Brain pericyte (primary cell): ENCODE data around the gene FBP1.
A peak's percentile ranks its signal among the peaks of the same experiment; 100 is the strongest.

Source experiments
- DNase-seq: peaks from one replicate; pipeline ENCODE4 v3.0.0-alpha.2; 2012; ENCODE audit warnings: low read depth, low spot score

Gene FBP1

DNA sequence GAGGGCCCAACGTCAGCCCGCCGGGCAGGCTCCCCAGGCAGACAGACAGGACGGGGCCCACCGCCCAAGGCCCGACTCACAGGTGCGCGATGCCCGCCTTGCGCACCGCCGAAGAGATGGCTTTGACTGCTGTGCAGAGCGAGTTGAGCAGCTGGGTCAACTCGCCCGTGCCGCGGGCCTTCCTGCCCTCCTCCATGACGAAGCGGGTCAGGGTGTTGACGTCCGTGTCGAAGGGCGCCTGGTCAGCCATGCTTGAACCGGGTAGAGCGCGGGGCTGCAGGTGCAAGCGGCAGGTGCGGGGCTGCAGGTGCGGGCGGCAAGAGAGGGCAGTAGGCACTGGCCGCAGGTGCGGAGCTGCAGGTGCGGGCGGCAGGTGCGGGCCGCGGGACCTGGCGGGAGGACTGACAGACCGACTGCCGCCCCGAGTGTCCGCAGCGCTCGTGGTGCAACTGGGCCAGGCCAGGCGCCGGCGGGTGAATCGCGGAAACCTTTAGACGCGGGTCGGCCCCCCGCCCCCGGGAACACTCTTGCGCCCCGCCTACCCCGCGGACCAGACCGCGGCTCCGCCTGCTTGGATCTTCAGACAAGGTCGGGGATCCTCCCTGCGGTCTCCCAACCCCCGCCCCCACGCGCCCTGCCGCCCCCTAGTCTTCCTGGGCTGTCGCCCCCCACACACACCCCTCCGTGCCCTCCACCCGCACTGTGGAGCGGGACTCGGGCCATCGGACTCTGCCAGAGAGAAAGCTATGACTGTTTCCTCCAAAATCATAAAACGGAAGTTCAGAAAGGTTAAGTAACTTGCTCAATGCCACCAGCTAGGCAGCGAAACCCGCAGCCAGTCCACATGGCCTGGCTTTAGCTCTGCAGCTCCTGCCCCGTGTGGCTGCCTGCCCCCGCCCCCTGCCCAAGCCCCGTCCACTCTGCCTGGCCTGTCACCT, at the start of gene FBP1:
TSS of gene FBP1 (minus strand) at position 458 of the 938 bp plus-strand sequence. CDS start at position 250, 208 bp downstream.
- DNase-seq = no peak

DNA sequence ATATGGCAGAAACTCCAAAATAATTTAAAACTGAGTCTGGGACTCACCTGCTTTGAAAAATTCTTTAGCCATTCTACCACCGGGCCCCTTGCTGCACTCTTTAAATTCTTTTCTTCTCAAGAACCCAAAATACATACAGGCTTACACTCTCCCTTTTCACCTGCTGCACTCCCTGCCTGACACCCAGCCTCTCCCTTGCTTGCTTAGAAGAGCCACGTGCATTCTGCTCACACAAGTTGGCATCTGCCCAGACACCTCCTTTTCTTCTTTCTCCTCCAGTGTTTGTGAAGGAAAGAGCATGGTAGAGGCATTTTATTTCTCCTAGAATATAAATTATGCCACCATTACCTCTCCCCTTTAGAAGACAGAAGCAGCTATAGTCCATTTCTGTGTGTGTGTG, 48.1 kb upstream of the FBP1 start:
- DNase-seq = no peak

DNA sequence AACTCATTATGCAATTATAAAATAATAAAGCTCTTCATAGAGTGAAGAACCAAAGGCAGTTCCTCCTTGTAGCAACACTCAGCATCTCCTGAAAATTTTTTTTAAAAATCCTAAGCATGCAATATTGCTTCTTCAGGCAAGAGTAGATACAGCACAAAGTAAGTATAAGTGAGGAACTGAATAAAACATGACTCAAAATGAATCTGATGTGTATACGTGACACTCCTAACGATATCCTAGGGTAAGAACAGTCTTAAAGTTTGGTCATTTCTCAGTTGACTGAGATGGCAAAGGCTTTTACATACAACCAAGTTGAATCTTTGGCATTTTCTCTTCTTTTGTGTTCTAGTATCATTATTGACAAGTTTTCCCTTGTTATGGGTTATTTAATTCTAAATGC, 46.0 kb upstream of the FBP1 start:
- DNase-seq = no peak

DNA sequence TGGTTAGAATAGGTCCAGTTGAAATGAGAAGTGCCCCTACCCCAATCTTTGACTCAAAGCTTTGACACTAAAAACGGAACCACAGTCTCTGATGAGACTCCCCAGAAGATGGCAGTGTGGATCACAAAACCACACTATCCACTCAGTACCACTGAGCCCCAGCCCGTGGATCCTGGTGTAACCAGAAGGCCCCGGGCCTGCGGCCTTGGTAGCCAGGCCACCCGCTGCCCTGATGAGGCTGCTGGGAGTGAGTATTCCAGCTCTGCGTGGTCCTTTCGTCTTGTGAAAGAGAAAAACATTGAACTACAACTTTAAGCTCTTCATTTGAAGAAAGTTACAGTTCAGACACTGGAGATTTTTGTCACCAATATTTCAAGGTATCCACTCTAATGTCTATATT, 42.2 kb upstream of the FBP1 start:
- peak; percentile 48 for DNase-seq

- DNase-seq = no peak
These were observed 41.3 kb upstream of the FBP1 start for GRCh38 chr9:94680621-94681020.

GRCh38 chr9:94680020-94680419, 40.7 kb upstream of the FBP1 start:
- DNase-seq = no peak

- DNase-seq = no peak
These were observed 40.3 kb upstream of the FBP1 start for GRCh38 chr9:94679587-94679986.

GRCh38 chr9:94677929-94678328, 38.6 kb upstream of the FBP1 start:
- no peak for DNase-seq

- DNase-seq = no peak
These were observed 37.3 kb upstream of the FBP1 start for GRCh38 chr9:94676446-94677131.

- no peak for DNase-seq
These were observed 35.9 kb upstream of the FBP1 start for GRCh38 chr9:94675008-94675881.

- no peak for DNase-seq
These were observed 33.6 kb upstream of the FBP1 start for GRCh38 chr9:94672811-94673487.

DNA sequence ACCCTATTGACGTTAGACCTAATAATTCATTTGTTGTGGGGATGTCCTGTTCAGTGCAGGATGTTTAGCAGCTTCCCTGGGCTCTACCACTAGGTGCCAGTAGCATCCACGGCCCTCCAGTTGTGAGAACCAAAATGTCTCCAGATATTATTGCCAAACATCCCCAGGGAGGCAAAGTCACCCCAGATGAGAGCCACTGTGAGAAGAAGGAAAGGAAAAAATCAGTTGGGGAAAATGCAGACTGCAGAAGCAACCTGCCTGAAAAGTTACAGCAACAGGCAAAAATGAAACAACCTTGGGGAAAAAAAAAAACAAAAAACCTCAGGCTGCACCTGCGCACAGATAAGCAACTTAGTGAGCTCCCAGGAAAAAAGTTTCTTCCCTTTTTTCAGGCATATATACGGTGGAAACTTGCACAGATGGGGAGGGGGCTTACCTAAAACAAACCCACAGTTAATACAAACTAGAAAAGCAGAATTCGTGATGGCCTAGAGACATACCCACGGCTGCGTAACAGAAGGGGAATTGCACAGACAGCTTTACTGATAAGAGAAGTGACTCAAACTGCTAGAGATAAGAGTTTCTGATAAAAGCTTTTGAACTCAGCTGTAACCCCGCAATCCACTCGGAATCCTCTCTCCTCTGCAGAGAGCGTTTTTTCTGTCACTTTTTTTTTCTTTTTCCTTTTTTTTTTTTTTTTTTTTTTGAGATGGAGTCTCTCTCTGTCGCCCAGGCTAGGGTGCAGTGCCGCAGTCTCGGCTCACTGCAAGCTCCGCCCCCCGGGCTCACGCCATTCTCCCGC, 29.8 kb upstream of the FBP1 start:
- no peak for DNase-seq

DNA sequence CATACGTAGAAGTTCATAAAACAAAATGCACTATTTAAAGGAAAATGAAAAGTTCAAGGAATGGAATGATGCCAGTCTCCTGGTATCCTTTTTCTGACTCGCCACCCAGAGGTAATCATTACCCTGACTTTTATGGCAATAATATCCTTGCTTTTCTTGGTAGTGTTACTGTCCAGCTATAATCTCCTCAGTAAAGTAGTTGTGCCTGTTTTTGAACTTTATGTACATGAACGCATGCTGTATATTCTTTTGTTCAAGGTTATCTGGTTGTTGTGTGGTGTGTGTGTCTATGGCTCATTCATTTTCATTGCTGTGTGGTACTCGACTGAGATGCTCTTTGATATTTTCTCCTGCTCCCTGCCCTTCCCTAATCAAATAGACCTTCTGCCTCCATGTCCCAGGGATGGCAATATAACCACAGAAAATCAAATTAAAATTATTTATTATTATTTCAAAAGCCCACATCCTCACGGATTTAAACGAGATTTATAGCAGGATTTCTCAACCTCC, 29.2 kb upstream of the FBP1 start:
- DNase-seq = no peak

DNA sequence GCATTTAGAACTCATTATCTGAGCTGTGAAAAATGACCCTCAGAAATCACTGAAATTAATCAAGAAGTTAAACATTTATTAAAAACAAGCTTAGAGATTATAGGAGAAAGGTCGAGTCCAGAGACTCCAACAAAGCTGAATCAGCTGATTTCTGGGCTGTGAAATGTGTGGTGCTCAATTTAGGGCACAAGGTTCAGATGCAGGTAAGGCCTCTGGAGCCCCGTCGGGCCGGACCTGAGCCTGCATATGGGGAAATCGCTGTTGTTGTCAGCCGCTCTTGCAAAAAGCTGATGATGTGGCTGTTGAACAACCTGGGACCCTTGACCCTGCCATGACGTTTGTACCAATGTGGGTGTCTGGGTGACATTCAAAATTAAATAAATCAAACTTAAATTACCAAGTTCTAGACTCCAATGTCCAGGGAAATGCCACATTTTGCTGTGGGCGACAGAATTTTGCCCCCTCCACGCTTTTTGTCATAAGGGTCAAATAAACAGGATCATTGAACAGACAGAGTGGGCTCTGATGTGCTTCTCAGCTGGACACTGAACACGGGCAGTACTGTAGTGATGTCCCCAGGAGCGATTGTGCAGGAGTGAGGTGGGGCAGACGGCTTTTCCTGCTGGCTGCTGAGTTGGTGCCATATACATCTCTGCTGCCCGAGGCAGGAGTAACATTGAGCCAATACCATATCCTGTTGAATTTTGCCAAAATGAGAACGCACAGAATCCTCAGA, 27.2 kb upstream of the FBP1 start:
- no peak for DNase-seq

GRCh38 chr9:94665613-94666012, 26.3 kb upstream of the FBP1 start:
- no peak for DNase-seq

DNA sequence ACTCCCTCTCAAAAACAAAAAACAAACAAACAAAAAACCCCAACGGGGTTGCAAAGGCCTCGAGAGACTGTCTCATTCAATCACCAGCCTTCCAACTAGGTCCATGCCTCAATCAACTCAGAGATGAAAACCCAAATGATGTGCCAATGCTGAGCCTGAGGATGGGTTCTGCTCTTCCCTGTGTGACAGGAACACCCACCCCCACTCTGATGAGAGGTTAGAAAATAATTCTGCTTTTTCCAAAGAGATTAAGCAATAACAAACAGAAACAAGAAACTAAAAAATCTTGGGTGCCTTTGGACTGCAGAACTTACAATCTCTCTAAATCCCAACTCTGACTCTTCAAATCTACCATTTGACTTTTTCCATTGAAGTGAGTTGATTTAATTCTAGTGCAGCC, 25.5 kb upstream of the FBP1 start:
- DNase-seq = no peak

DNA sequence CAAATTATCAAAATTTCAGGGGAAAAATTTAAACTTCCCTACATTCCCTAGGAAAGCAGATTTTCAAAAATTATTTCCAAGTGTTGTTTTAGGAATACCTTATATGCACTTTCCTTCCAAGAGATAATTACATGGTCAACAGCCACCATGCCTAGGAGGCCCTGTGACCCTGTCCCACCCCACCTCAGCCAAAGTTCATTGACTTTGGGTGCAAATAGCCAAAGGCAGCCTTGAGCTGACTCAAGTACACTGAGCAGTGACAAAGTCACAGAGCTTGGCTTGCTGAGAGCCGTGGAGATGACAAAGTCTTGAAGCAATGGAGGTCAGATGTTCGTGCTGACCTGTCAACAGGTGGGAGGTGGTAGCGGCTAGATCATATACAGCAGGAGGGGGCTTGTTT, 24.3 kb upstream of the FBP1 start:
- DNase-seq = no peak

DNA sequence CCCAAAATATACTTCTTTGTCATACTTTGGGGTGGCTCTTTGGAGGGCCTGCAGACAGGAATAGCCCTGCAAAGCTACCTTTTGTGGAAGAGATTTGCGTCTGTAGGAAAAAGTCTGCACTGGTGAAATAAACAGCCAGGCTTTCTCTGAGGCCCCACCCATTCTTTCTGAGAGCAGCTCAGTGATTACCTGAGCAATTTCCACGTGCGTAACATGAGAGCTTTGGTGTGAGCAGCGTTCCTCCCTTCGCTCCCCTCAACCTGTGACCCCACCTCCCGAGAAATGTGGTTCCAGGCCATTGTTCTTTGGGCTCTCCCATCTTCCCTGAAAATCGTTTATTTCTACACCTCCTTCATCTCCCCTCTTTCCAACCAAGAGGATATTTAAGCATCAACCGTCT, 23.8 kb upstream of the FBP1 start:
- no peak for DNase-seq

DNA sequence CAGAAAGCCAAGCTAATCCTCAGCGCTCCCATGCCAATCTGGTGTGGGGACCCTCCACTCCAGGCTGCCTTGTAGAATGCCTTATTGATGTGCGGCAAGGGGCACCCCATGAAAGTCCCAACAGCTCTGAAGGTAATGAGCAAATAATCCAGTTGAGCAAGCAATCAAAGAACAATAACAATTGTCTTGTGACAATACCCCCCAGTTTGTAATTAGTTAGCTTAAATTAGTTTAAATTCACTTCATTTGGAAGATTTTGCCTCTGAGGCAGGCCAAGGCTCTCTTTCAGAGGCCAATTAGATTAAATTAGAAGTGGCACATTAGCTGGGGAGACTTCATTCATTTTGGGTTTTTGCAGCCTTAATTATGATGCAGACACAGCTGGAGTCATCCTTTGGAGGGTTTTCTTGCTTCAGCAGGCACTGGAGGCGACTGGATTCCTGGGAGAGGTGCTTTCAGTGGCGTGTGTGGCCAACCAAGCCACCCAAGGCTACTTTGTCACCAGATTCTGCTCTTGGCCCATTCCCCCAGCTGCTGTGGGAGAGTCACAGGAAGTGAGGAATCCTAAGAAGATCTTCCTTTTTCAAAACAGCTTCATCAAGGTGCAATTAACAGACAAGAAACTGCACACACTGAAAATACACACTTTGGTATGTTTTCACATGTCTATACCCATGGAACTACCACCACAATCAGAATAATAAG, 17.9 kb upstream of the FBP1 start:
- DNase-seq = no peak
